ENCODE results near the gene MS4A6E.

DNA sequence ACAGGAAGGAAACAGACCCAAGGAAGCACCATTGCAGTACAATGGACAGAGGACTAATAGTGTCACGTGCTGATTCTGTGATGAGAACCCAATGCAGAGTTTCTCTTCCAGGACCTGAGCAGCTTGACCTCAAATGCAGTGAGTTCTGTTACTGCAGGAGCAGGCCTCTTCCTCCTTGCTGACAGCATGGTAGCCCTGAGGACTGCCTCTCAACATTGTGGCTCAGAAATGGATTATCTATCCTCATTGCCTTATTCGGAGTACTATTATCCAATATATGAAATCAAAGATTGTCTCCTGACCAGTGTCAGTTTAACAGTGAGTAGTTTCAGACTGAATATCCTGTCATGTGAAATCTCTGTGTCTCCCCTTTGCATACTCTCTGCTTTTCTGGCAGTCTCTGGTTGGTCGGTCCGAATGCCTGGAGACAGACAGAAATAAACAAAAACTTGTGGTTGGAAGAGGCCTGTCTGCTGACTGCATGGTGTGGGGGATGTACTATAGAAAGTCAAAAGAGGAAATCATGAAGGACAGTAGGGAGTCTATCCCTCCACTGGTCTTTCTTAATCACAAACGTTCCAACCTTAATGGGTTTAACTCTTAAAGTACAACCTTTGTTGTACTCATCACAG, 62.3 kb downstream of the MS4A6E start:
- TF ChIP-seq, protein P1, sequence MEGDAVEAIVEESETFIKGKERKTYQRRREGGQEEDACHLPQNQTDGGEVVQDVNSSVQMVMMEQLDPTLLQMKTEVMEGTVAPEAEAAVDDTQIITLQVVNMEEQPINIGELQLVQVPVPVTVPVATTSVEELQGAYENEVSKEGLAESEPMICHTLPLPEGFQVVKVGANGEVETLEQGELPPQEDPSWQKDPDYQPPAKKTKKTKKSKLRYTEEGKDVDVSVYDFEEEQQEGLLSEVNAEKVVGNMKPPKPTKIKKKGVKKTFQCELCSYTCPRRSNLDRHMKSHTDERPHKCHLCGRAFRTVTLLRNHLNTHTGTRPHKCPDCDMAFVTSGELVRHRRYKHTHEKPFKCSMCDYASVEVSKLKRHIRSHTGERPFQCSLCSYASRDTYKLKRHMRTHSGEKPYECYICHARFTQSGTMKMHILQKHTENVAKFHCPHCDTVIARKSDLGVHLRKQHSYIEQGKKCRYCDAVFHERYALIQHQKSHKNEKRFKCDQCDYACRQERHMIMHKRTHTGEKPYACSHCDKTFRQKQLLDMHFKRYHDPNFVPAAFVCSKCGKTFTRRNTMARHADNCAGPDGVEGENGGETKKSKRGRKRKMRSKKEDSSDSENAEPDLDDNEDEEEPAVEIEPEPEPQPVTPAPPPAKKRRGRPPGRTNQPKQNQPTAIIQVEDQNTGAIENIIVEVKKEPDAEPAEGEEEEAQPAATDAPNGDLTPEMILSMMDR (IDR thresholded peaks at IDR 0.05): no peak
- no peak for TF ChIP-seq EZH2phosphoT487 (IDR thresholded peaks at IDR 0.05)
- TF ChIP-seq EZH2 (IDR thresholded peaks at IDR 0.05): no peak

Measured in neural progenitor cell (in vitro differentiated cells).